Thyroid gland (tissue), 4 donors: ENCODE results near the gene SPNS2. TPM values are rescaled to one million over a fixed set of nuclear protein-coding genes. Genes with fewer than 3 reads are reported as not detected.

ENCODE experiments used
- DNase-seq, 2 donors: peaks; one replicate each; pipeline ENCODE4 v3.0.0-alpha.2; 2019
- H3K27ac ChIP-seq, 3 donors: fragments of 200-600 bp; sonication (generic); 1 replicate in 2 of 3; 2 replicates in 1 of 3; pipeline ENCODE4 v1.5.1; 2016 to 2019; ENCODE audit warnings: mild to moderate bottlenecking in 1 of 3, moderate library complexity in 1 of 3
- H3K27me3 ChIP-seq: fragments of 200-600 bp; sonication (generic); one replicate; pipeline ENCODE4 v1.5.1; 2019
- H3K36me3 ChIP-seq, 2 donors: fragments of 200-600 bp; sonication (generic); one replicate each; pipeline ENCODE4 v1.5.1; 2016 to 2019
- H3K4me1 ChIP-seq, 2 donors: fragments of 200-600 bp; sonication (generic); one replicate each; pipeline ENCODE4 v1.5.1; 2017 to 2019
- H3K4me3 ChIP-seq, 3 donors: fragments of 200-600 bp; sonication (generic); replicated peaks in 1 of 3; 1 replicate in 2 of 3; 2 replicates in 1 of 3; pipeline ENCODE4 v1.5.1; 2016; ENCODE audit warnings: mild to moderate bottlenecking in 1 of 3
- H3K9me3 ChIP-seq: fragments of 200-600 bp; sonication (generic); one replicate; pipeline ENCODE4 v1.5.1; 2017
- CTCF ChIP-seq, 6 experiments: fragments of 200-600 bp in 3 of 6; fragments of 450-650 bp in 3 of 6; sonication (generic) in 3 of 6; IDR thresholded peaks; one replicate each; pipeline ENCODE4 v1.5.1; 2016 to 2019; ENCODE audit warnings: antibody characterized with exemption in 6 of 6, mild to moderate bottlenecking in 2 of 6, inconsistent platforms in 1 of 6, moderate library complexity in 1 of 6
- POLR2A ChIP-seq, 2 donors: fragments of 450-650 bp; IDR thresholded peaks; one replicate each; pipeline ENCODE4 v1.6.1; 2017; ENCODE audit warnings: antibody characterized with exemption in 2 of 2, mild to moderate bottlenecking in 2 of 2, moderate library complexity in 1 of 2
- WGBS, 2 donors: methylation state at CpG; one replicate each; pipeline ENCODE4 v1.1.5; 2017; 5-methylcytosine and 5-hydroxymethylcytosine counted together
- intact Hi-C: fragments of 100-400 bp; cut with DNase I; formaldehyde crosslinking; loops from one replicate; pipeline ENCODE4 v1.15.1; 2023
- total RNA-seq, 4 donors: library from RNA; depleted of rRNA; stranded (reverse); fragments of >200 nt; gene quantifications; one replicate each; pipeline ENCODE4 v1.2.3, GENCODE V29; 2016

SPNS2 gene
- total RNA-seq, 4 donors from 2014 or later, result 5.6 to 16.3 (median 8.1) TPM

- no peaks in the 10 kb centered on the region for H3K9me3 ChIP-seq
- H3K4me3 ChIP-seq, result no peak overlapping the region
- no peaks in the 10 kb centered on the region for H3K27me3 ChIP-seq
- no peak for DNase-seq
- H3K4me1 ChIP-seq, result peaks cover 0 to 8% of the 10 kb centered on the region in 2 donors
- intact Hi-C loops, result no loop called here
- H3K36me3 ChIP-seq, result no peaks in the 10 kb centered on the region
- WGBS, 2 donors, result 78 to 83% methylated on average over 8 to 10 of the region's 19 CpGs
- TF ChIP-seq CTCF (IDR thresholded peaks at IDR 0.05), result no peak
- H3K27ac ChIP-seq, result no peak overlapping the region
Observed at GRCh38 chr17:4476511-4477070, 22.1 kb upstream of the SPNS2 start.

DNA sequence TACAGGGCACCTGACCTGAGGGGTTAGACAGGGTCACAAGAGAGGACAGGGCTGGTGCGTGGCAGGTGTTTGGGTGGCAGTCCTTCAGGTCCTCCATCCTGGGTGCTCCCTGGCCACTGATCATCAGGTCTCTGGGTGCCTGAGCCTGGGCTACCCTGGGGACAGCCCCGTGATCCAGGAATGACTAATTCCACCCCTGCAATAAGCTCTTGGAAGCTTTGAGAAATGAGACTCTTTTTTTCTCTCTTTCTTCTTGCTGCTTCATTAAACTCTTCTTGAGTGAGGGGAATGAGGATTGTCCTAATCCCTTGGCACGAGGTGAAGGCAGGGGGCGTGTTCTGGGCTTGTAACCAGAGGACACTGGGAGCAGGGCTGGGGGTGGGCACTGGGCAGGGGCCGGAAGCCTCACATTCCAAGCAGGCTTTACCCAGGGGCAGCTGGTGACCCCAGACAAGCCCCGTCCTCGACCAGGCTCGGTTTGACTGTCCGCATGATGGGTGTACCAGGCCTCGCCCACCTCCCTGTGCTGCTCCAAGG lies 21.4 kb upstream of the SPNS2 start:
- Histone ChIP-seq H3K27ac (no peak overlapping the region), H3K36me3 (no peaks in the 10 kb centered on the region), H3K4me3 (no peak overlapping the region), H3K4me1 (peaks cover 0 to 8% of the 10 kb centered on the region in 2 donors), H3K9me3 (no peaks in the 10 kb centered on the region), H3K27me3 (no peaks in the 10 kb centered on the region)
- intact Hi-C loops, result no loop called here
- no peak for DNase-seq
- TF ChIP-seq POLR2A (IDR thresholded peaks at IDR 0.05) (no peak), CTCF (IDR thresholded peaks at IDR 0.05) (no peak)
- 78 to 80% methylated on average over 10 of the region's 10 CpGs for WGBS, 2 donors

GRCh38 chr17:4478318-4478830 lies 20.3 kb upstream of the SPNS2 start:
- Histone ChIP-seq H3K27me3 (no peaks in the 10 kb centered on the region), H3K9me3 (no peaks in the 10 kb centered on the region), H3K4me1 (peaks cover 0 to 8% of the 10 kb centered on the region in 2 donors), H3K4me3 (no peak overlapping the region), H3K27ac (no peak overlapping the region), H3K36me3 (no peaks in the 10 kb centered on the region)
- intact Hi-C loops, result no loop called here
- DNase-seq, result no peak
- no peak for TF ChIP-seq POLR2A (IDR thresholded peaks at IDR 0.05)
- TF ChIP-seq CTCF (IDR thresholded peaks at IDR 0.05), result no peak
- 92 to 96% methylated on average over 7 to 11 of the region's 11 CpGs for WGBS, 2 donors

DNA sequence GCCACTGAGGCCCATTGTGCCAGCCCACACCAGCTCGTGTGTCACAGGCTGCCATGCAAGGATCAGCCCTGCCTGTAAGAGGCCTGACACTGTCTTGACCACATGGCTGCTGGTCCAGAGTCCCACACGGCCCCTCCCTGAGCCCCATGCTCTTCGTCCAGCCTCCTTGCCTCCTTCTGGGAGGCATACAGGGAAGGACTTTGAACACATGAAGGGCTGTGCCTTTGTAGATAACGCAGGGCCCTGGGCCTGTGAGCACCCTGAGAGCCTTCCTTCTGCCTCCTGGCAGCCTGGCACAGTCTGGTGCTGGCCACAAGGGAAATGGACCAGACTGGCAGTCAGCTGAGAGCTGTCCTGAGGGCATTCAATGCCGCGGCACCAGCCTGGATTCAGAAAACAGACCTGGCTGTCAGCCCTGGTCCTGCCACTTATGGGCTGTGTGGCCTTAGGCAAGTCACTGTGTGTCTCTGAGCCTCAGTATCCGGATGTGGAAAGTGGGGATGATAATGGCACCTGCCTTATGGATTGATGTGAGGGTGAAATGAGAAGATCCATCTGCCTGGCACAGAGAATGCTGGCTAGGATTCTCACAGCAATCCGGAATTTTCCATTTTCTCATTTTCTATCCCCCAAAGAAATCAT lies 19.2 kb upstream of the SPNS2 start:
- Histone ChIP-seq H3K27me3 (no peaks in the 10 kb centered on the region), H3K36me3 (no peaks in the 10 kb centered on the region), H3K27ac (no peak overlapping the region), H3K4me1 (peaks cover 0 to 8% of the 10 kb centered on the region in 2 donors), H3K4me3 (no peak overlapping the region), H3K9me3 (no peaks in the 10 kb centered on the region)
- no peak for DNase-seq
- WGBS, 2 donors, result 87 to 100% methylated on average over 4 to 5 of the region's 8 CpGs
- TF ChIP-seq CTCF (IDR thresholded peaks at IDR 0.05) (no peak), POLR2A (IDR thresholded peaks at IDR 0.05) (no peak)
- intact Hi-C loops, result no loop called here
